GM23248 (cell line): ENCODE data around the gene MADCAM1. TPM values are rescaled to one million over a fixed set of nuclear protein-coding genes. Genes with fewer than 3 reads are reported as not detected.

Source experiments
- DNase-seq: peaks from one replicate; pipeline ENCODE4 v3.0.0-alpha.2; 2015
- H2AFZ ChIP-seq: fragments of 200-600 bp; sonication (generic); 2 replicates; pipeline ENCODE4 v1.6.1; 2016; ENCODE audit warnings: antibody characterized with exemption
- H3F3A ChIP-seq: fragments of 200-600 bp; sonication (generic); 2 replicates; pipeline ENCODE4 v1.6.1; 2016; ENCODE audit warnings: mild to moderate bottlenecking, antibody characterized with exemption, mixed run types; ENCODE audit not compliant: insufficient read depth
- H3K27ac ChIP-seq: fragments of 200-600 bp; sonication (generic); 2 replicates; pipeline ENCODE4 v1.5.1; 2016; ENCODE audit warnings: mild to moderate bottlenecking
- H3K27me3 ChIP-seq: fragments of 200-600 bp; sonication (generic); replicated peaks from 2 replicates; pipeline ENCODE4 v1.6.1; 2016; ENCODE audit warnings: mild to moderate bottlenecking; ENCODE audit not compliant: insufficient read depth
- H3K36me3 ChIP-seq: fragments of 200-600 bp; sonication (generic); 2 replicates; pipeline ENCODE4 v1.6.1; 2016; ENCODE audit warnings: low read depth, mild to moderate bottlenecking
- H3K4me1 ChIP-seq: fragments of 200-600 bp; sonication (generic); 2 replicates; pipeline ENCODE4 v1.6.1; 2016; ENCODE audit warnings: mild to moderate bottlenecking; ENCODE audit not compliant: insufficient read depth
- H3K4me2 ChIP-seq: fragments of 200-600 bp; sonication (generic); one replicate; pipeline ENCODE4 v1.6.1; 2016; ENCODE audit warnings: mild to moderate bottlenecking; ENCODE audit not compliant: unreplicated experiment
- H3K4me3 ChIP-seq: fragments of 200-600 bp; sonication (generic); 2 replicates; pipeline ENCODE4 v1.5.1; 2016; ENCODE audit warnings: mild to moderate bottlenecking
- H3K79me2 ChIP-seq: fragments of 200-600 bp; sonication (generic); 2 replicates; pipeline ENCODE4 v1.6.1; 2016; ENCODE audit warnings: mild to moderate bottlenecking; ENCODE audit not compliant: insufficient read depth
- H3K9ac ChIP-seq: fragments of 200-600 bp; sonication (generic); 2 replicates; pipeline ENCODE4 v1.6.1; 2016; ENCODE audit warnings: mild to moderate bottlenecking
- H3K9me2 ChIP-seq: fragments of 200-600 bp; sonication (generic); 2 replicates; pipeline ENCODE4 v1.6.1; 2016; ENCODE audit warnings: mixed run types, mild to moderate bottlenecking, moderate library complexity; ENCODE audit not compliant: insufficient read depth
- H3K9me3 ChIP-seq: fragments of 200-600 bp; sonication (generic); one replicate; pipeline ENCODE4 v1.6.1; 2017; ENCODE audit warnings: low read depth
- H4K20me1 ChIP-seq: fragments of 200-600 bp; sonication (generic); 2 replicates; pipeline ENCODE4 v1.6.0; 2016; ENCODE audit not compliant: insufficient read depth
- EZH2 ChIP-seq: fragments of 200-600 bp; sonication (generic); IDR thresholded peaks from 2 replicates; pipeline ENCODE4 v1.6.1; 2018; ENCODE audit warnings: antibody characterized with exemption, mild to moderate bottlenecking; ENCODE audit not compliant: insufficient read depth, poor library complexity, severe bottlenecking
- EZH2phosphoT487 ChIP-seq: fragments of 200-600 bp; sonication (generic); IDR thresholded peaks from 2 replicates; pipeline ENCODE4 v1.6.1; 2018; ENCODE audit warnings: antibody characterized with exemption, moderate library complexity, mild to moderate bottlenecking, low read depth; ENCODE audit not compliant: insufficient read depth
- WGBS, 2 experiments: methylation state at CpG; one replicate each; pipeline ENCODE4 v1.1.6; 2015 to 2017; ENCODE audit warnings: low lambda C conversion rate in 2 of 2, low coverage in 1 of 2; ENCODE audit errors: missing lambda C conversion rate in 2 of 2; 5-methylcytosine and 5-hydroxymethylcytosine counted together
- in situ Hi-C: fragments of 300-500 bp; cut with MboI; formaldehyde crosslinking; loops from 2 replicates; pipeline ENCODE4 v1.15.0; 2020
- polyA plus RNA-seq: library from polyadenylated mRNA; unstranded; fragments of >200 nt; fragmentation: Nextera tagmentation; extraction: Ambion mirVana; gene quantifications from 2 replicates; pipeline ENCODE4 v1.2.1, GENCODE V29; 2016
- total RNA-seq: library from RNA; depleted of rRNA; stranded (reverse); fragments of >200 nt; shearing (Covaris generic); gene quantifications from 2 replicates; pipeline ENCODE4 v1.2.3, GENCODE V29; 2014

MADCAM1 gene
- total and polyA plus RNA-seq, 2 experiments from 2014 or later = 0.38 to 0.54 TPM

DNA sequence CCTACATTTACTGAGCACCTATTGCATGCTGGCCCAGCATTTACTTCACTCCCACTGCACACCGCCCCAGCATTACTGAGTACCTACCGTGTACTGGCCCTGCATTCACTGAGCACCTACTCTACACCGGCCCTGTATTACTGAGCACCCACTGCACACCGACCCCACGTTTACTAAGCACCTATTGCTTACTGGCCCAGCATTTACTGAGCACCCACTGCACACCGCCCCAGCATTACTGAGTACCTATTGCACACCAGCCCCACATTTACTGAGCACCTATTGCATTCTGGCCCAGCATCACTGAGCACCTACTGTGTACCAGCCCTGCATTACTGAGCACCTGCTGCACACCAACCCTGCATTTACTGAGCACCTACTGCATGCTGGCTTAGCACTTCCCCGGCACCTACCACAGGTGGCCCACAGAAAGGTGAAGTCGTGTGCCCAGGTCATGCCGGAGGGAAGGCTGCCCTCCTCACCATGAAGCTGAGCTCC, 17.9 kb downstream of the MADCAM1 start:
- no peak overlapping the region for H3K27ac ChIP-seq
- no peak overlapping the region for H3K9ac ChIP-seq
- H2AFZ ChIP-seq = no peak overlapping the region
- H4K20me1 ChIP-seq = no peaks in the 10 kb centered on the region
- no peaks in the 10 kb centered on the region for H3K36me3 ChIP-seq
- no peak overlapping the region for H3K4me3 ChIP-seq
- no peak for DNase-seq
- H3K9me3 ChIP-seq = no peaks in the 10 kb centered on the region
- 94 to 97% methylated on average over 9 of the region's 9 CpGs for WGBS, 2 experiments
- no peaks in the 10 kb centered on the region for H3K79me2 ChIP-seq
- in situ Hi-C loops = no loop called here
- no peaks in the 10 kb centered on the region for H3K4me1 ChIP-seq
- TF ChIP-seq EZH2phosphoT487 (no peak), EZH2 (no peak)
- no peaks in the 10 kb centered on the region for H3F3A ChIP-seq
- no peaks in the 10 kb centered on the region for H3K9me2 ChIP-seq
- no peaks in the 10 kb centered on the region for H3K27me3 ChIP-seq
- no peak overlapping the region for H3K4me2 ChIP-seq

GRCh38 chr19:517721-518597, 21.7 kb downstream of the MADCAM1 start:
- WGBS, 2 experiments = 89% methylated on average over 10 of the region's 10 CpGs; no CpG with 5 or more reads in 1 of the 2 experiments
- no peaks in the 10 kb centered on the region for H3K27me3 ChIP-seq
- no peaks in the 10 kb centered on the region for H4K20me1 ChIP-seq
- no peaks in the 10 kb centered on the region for H3K9me2 ChIP-seq
- no peaks in the 10 kb centered on the region for H3K36me3 ChIP-seq
- no peak overlapping the region for H3K4me3 ChIP-seq
- no peak overlapping the region for H2AFZ ChIP-seq
- in situ Hi-C loops = no loop called here
- no peak for TF ChIP-seq EZH2
- no peak for TF ChIP-seq EZH2phosphoT487
- H3K27ac ChIP-seq = no peak overlapping the region
- H3F3A ChIP-seq = no peaks in the 10 kb centered on the region
- H3K79me2 ChIP-seq = no peaks in the 10 kb centered on the region
- no peak for DNase-seq
- no peaks in the 10 kb centered on the region for H3K9me3 ChIP-seq
- no peak overlapping the region for H3K9ac ChIP-seq
- H3K4me2 ChIP-seq = no peak overlapping the region
- H3K4me1 ChIP-seq = no peaks in the 10 kb centered on the region

DNA sequence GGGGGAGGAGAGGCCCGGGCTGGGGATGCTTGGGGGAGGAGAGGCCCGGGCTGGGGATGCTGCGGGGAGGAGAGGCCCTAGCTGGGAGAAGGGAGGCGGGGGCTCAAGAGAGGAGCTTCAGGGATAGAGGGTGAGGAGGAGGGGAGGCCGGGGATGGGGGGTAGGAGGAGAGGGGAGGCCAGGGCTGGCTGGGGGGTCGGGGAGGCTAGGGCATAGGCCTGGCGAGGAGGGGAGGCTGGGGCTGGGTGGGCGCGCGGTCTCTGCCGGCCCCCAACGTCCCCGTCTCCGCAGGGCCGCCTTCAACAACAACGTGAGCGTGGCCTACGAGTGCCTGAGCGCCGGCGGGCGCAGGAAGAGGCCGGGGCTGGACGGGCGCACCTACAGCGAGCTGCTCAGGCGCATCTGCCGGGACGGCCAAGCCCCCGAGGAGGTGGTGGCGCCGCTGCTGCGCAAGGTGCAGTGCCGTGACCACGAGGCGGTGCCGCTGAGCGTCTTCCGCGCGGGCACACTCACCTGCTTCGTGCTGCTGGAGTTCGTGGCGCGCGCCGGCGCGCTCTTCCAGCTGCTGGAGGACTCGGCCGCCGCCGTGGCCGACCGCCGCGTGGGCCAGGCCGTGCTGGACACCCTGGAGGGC, 22.4 kb downstream of the MADCAM1 start:
- Histone ChIP-seq H3K4me3 (no peak overlapping the region), H3K36me3 (no peaks in the 10 kb centered on the region), H3K9ac (no peak overlapping the region), H3F3A (no peaks in the 10 kb centered on the region), H3K9me2 (no peaks in the 10 kb centered on the region), H3K4me1 (no peaks in the 10 kb centered on the region), H3K4me2 (no peak overlapping the region), H3K79me2 (no peaks in the 10 kb centered on the region), H3K27me3 (no peaks in the 10 kb centered on the region), H2AFZ (no peak overlapping the region), H3K27ac (no peak overlapping the region), H3K9me3 (no peaks in the 10 kb centered on the region), H4K20me1 (no peaks in the 10 kb centered on the region)
- in situ Hi-C loops = no loop called here
- DNase-seq = no peak
- TF ChIP-seq EZH2phosphoT487 (no peak), EZH2 (no peak)
- WGBS, 2 experiments = 89 to 98% methylated on average over 12 to 58 of the region's 58 CpGs

GRCh38 chr19:519449-519865, 23.2 kb downstream of the MADCAM1 start:
- no peak overlapping the region for H3K4me2 ChIP-seq
- no peak overlapping the region for H3K27ac ChIP-seq
- DNase-seq = no peak
- H3K9me2 ChIP-seq = no peaks in the 10 kb centered on the region
- no peak overlapping the region for H3K9ac ChIP-seq
- WGBS, 2 experiments = 91 to 93% methylated on average over 21 to 42 of the region's 45 CpGs
- H3K27me3 ChIP-seq = no peaks in the 10 kb centered on the region
- no peak overlapping the region for H3K4me3 ChIP-seq
- no peaks in the 10 kb centered on the region for H3F3A ChIP-seq
- no peaks in the 10 kb centered on the region for H3K79me2 ChIP-seq
- in situ Hi-C loops = no loop called here
- no peaks in the 10 kb centered on the region for H4K20me1 ChIP-seq
- TF ChIP-seq EZH2 (no peak), EZH2phosphoT487 (no peak)
- no peak overlapping the region for H2AFZ ChIP-seq
- H3K9me3 ChIP-seq = no peaks in the 10 kb centered on the region
- no peaks in the 10 kb centered on the region for H3K4me1 ChIP-seq
- H3K36me3 ChIP-seq = no peaks in the 10 kb centered on the region
